CD4-positive, alpha-beta memory T cell (primary cell): ENCODE results near the gene RBM17. TPM values are rescaled to one million over a fixed set of nuclear protein-coding genes. Genes with fewer than 3 reads are reported as not detected.

Source experiments
- CTCF ChIA-PET: fragments of 350-600 bp; sonication (Branson Sonifier 250); formaldehyde crosslinking; loops from one replicate; lab custom pipeline; 2021; ENCODE audit warnings: inconsistent platforms; ENCODE audit not compliant: partially characterized antibody; lab: Charles Lee
- POLR2A ChIA-PET: fragments of 350-600 bp; sonication (Branson Sonifier 250); formaldehyde crosslinking; loops from one replicate; lab custom pipeline; 2021; ENCODE audit not compliant: partially characterized antibody; lab: Charles Lee
- DNase-seq, 5 donors: peaks; one replicate each; pipeline versions ENCODE4 v3.0.0 to v3.0.0-alpha.2; 2020 to 2022; ENCODE audit warnings: mixed read lengths in 1 of 5
- H3K27ac ChIP-seq: one replicate; pipeline ENCODE4 v1.7.0; 2013; ENCODE audit warnings: low read depth, low read length
- H3K27me3 ChIP-seq: 2 replicates; pipeline ENCODE4 v1.7.0; 2013; ENCODE audit warnings: mild to moderate bottlenecking, low read length, moderate library complexity; ENCODE audit not compliant: insufficient read depth
- H3K36me3 ChIP-seq: 2 replicates; pipeline ENCODE4 v1.7.0; 2013; ENCODE audit warnings: mild to moderate bottlenecking, low read length, moderate library complexity; ENCODE audit not compliant: insufficient read depth
- H3K4me1 ChIP-seq: 2 replicates; pipeline ENCODE4 v1.7.0; 2013; ENCODE audit warnings: mild to moderate bottlenecking, low read length, moderate library complexity; ENCODE audit not compliant: insufficient read depth
- H3K4me3 ChIP-seq, 2 donors: one replicate each; pipeline ENCODE4 v1.7.0; 2013; ENCODE audit warnings: low read length in 2 of 2, mild to moderate bottlenecking in 1 of 2
- H3K9me3 ChIP-seq, 2 donors: one replicate each; pipeline ENCODE4 v1.7.0; 2013; ENCODE audit warnings: low read length in 2 of 2, control low read depth in 1 of 2; ENCODE audit not compliant: control insufficient read depth in 1 of 2
- H3K27ac Mint-ChIP-seq, 7 donors: one replicate each; pipeline ENCODE4 v1.8.0; 2020 to 2021; ENCODE audit warnings: mixed read lengths in 7 of 7, mild to moderate bottlenecking in 6 of 7, inconsistent platforms in 3 of 7, moderate library complexity in 3 of 7
- H3K27me3 Mint-ChIP-seq, 2 donors: one replicate each; pipeline ENCODE4 v1.8.0; 2020 to 2021; ENCODE audit warnings: mixed read lengths in 2 of 2
- H3K36me3 Mint-ChIP-seq, 2 donors: one replicate each; pipeline ENCODE4 v1.8.0; 2020 to 2021; ENCODE audit warnings: mixed read lengths in 2 of 2, inconsistent platforms in 1 of 2, mild to moderate bottlenecking in 1 of 2
- H3K4me1 Mint-ChIP-seq, 4 donors: one replicate each; pipeline ENCODE4 v1.8.0; 2020 to 2021; ENCODE audit warnings: mixed read lengths in 4 of 4, mild to moderate bottlenecking in 1 of 4
- H3K4me3 Mint-ChIP-seq, 8 donors: one replicate each; pipeline ENCODE4 v1.8.0; 2020 to 2021; ENCODE audit warnings: mixed read lengths in 8 of 8, mild to moderate bottlenecking in 7 of 8, moderate library complexity in 6 of 8, inconsistent platforms in 3 of 8
- H3K9me3 Mint-ChIP-seq, 8 donors: one replicate each; pipeline ENCODE4 v1.8.0; 2020 to 2021; ENCODE audit warnings: mixed read lengths in 8 of 8, mild to moderate bottlenecking in 5 of 8, inconsistent platforms in 3 of 8, moderate library complexity in 1 of 8
- intact Hi-C: fragments of 100-400 bp; cut with micrococcal nuclease; formaldehyde crosslinking; loops from one replicate; pipeline ENCODE4 v1.15.1; 2023
- polyA plus RNA-seq, 2 donors: library from polyadenylated mRNA; unstranded; fragments of 300-500 nt; fragmentation: Illumina TruSeq; gene quantifications; one replicate each; pipeline ENCODE4 v1.2.3, GENCODE V29; 2021
- total RNA-seq, 2 experiments: library from RNA; stranded (reverse); gene quantifications; one replicate each; pipeline ENCODE4 v1.2.3, GENCODE V29; 2021

Gene RBM17
- total and polyA plus RNA-seq, 4 experiments from 2014 or later: 46.3 to 125 (median 110) TPM

GRCh38 chr10:6092731-6093130 is 3.9 kb downstream of the RBM17 start:
- H3K4me1 ChIP-seq: peaks cover 55% of the 10 kb centered on the region
- H3K27ac ChIP-seq: no peak overlapping the region
- ChIA-PET POLR2A (interaction anchor here (1.1 to 1.6 kb wide), 2 partner anchors 25 to 71 kb away, joined by 3 to 5 read pairs; no protein-coding TSS in a partner anchor), CTCF (interaction anchor here (0.8 to 1.4 kb wide), 5 partner anchors 62 to 314 kb away, joined by 3 to 4 read pairs (median 3); no protein-coding TSS in a partner anchor)
- no peaks in the 10 kb centered on the region for H3K27me3 Mint-ChIP-seq
- intact Hi-C loops: no loop called here
- peaks cover 8% of the 10 kb centered on the region for H3K36me3 ChIP-seq
- H3K4me1 Mint-ChIP-seq: peaks cover 46 to 74% (median 64%) of the 10 kb centered on the region in 4 donors
- H3K4me3 ChIP-seq: no peak overlapping the region
- H3K27me3 ChIP-seq: no peaks in the 10 kb centered on the region
- no peaks in the 10 kb centered on the region for H3K9me3 Mint-ChIP-seq
- no peaks in the 10 kb centered on the region for H3K9me3 ChIP-seq
- peak overlapping the region in 5 of 7 donors; percentile 1 to 94 (median 39) for H3K27ac Mint-ChIP-seq
- H3K36me3 Mint-ChIP-seq: peaks cover 8 to 28% of the 10 kb centered on the region in 2 donors
- DNase-seq: no peak
- peak overlapping the region in 2 of 8 donors; percentile 4 to 59 for H3K4me3 Mint-ChIP-seq

DNA sequence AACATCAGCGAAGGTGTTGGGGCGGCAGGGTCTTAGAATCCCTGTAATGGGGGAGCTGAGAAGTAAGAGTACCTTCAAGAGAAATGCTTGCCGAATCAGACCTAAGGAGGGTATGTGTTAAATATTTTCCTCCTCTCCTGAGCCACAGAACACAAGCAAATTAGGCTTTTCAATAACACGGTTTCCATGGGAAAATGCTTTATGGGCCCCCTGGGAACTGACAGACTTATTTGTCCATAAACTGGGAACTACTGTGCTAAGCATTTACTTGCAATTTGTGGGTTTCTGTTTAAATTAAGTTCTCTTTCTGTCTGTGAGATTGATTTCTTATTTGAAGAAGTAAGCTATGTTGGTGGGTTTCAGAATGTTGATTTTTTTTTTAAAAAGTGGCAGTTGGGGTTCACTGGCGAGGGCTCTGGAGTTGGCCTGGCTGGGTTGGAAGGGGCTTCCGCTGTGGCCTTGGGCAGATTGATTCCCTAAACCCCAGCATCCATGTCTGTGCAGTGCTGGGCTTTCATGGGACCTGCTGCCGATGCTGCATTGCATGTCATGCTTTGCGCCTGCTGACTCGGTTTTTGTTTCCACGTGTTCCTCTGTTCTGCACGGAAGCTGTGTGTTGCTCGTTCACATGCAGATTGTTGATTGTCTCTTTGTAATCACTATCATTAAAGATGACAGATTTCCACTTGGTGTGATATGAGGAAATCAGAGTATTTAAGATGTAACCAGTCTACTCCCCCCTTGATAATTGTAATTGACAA is 7.2 kb downstream of the RBM17 start:
- Mint-ChIP-seq H3K9me3 (no peaks in the 10 kb centered on the region), H3K27me3 (no peaks in the 10 kb centered on the region), H3K36me3 (peaks cover 28 to 38% of the 10 kb centered on the region in 2 donors), H3K4me1 (peaks cover 37 to 65% (median 48%) of the 10 kb centered on the region in 4 donors), H3K27ac (peak overlapping the region in 4 of 7 donors; percentile 10 to 42 (median 26)), H3K4me3 (no peak overlapping the region)
- Histone ChIP-seq H3K4me3 (no peak overlapping the region), H3K36me3 (peaks cover 16% of the 10 kb centered on the region), H3K27me3 (no peaks in the 10 kb centered on the region), H3K9me3 (no peaks in the 10 kb centered on the region), H3K27ac (no peak overlapping the region), H3K4me1 (peaks cover 37% of the 10 kb centered on the region)
- CTCF ChIA-PET: interaction anchor here (1.3 to 3.1 kb wide), 4 partner anchors 9 to 306 kb away, joined by 4 to 12 read pairs (median 6); no protein-coding TSS in a partner anchor
- intact Hi-C loops: no loop called here
- no peak for DNase-seq
- POLR2A ChIA-PET: interaction anchor here (0.7 kb wide), 1 partner anchor 314 kb away, joined by 3 read pairs; no protein-coding TSS in a partner anchor

DNA sequence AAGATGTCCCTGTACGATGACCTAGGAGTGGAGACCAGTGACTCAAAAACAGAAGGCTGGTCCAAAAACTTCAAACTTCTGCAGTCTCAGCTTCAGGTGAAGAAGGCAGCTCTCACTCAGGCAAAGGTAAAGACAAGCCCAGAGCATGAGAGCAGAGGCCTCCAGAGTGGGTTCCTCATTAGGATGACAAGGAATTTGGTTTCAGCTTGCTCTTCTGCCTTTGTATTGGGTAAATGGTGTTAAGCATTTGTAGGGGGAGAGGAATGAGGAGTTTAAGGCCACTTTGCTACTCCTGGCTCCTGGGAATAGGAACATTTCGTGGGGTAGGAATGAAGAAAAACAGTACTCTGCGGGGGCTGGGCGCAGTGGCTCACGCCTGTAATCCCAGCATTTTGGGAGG is 8.2 kb downstream of the RBM17 start:
- no peak for DNase-seq
- Histone ChIP-seq H3K9me3 (no peaks in the 10 kb centered on the region), H3K4me1 (peaks cover 26% of the 10 kb centered on the region), H3K36me3 (peaks cover 25% of the 10 kb centered on the region), H3K27ac (no peak overlapping the region), H3K27me3 (no peaks in the 10 kb centered on the region), H3K4me3 (no peak overlapping the region)
- H3K4me3 Mint-ChIP-seq: no peak overlapping the region
- ChIA-PET CTCF (interaction anchor here (0.8 to 3.1 kb wide), 5 partner anchors 9 to 305 kb away, joined by 3 to 12 read pairs (median 6); no protein-coding TSS in a partner anchor), POLR2A (no interaction called here)
- peaks cover 29 to 54% (median 38%) of the 10 kb centered on the region in 4 donors for H3K4me1 Mint-ChIP-seq
- intact Hi-C loops: no loop called here
- peaks cover 32 to 49% of the 10 kb centered on the region in 2 donors for H3K36me3 Mint-ChIP-seq
- peak overlapping the region in 2 of 7 donors; percentile 2 to 43 for H3K27ac Mint-ChIP-seq
- H3K9me3 Mint-ChIP-seq: no peaks in the 10 kb centered on the region
- no peaks in the 10 kb centered on the region for H3K27me3 Mint-ChIP-seq

- H3K36me3 Mint-ChIP-seq: peaks cover 39 to 54% of the 10 kb centered on the region in 2 donors
- peaks cover 17% of the 10 kb centered on the region for H3K4me1 ChIP-seq
- H3K4me3 Mint-ChIP-seq: no peak overlapping the region
- H3K4me3 ChIP-seq: no peak overlapping the region
- ChIA-PET POLR2A (no interaction called here), CTCF (interaction anchor here (3.1 kb wide), 1 partner anchor 304 kb away, joined by 12 read pairs; no protein-coding TSS in a partner anchor)
- no peaks in the 10 kb centered on the region for H3K9me3 Mint-ChIP-seq
- H3K36me3 ChIP-seq: peaks cover 36% of the 10 kb centered on the region
- intact Hi-C loops: no loop called here
- peaks cover 22 to 47% (median 31%) of the 10 kb centered on the region in 4 donors for H3K4me1 Mint-ChIP-seq
- H3K27ac ChIP-seq: no peak overlapping the region
- H3K9me3 ChIP-seq: no peaks in the 10 kb centered on the region
- peak overlapping the region in 1 of 7 donors; percentile 65 for H3K27ac Mint-ChIP-seq
- H3K27me3 Mint-ChIP-seq: no peaks in the 10 kb centered on the region
- DNase-seq: no peak
- no peaks in the 10 kb centered on the region for H3K27me3 ChIP-seq
Measured at GRCh38 chr10:6098156-6098555, 9.3 kb downstream of the RBM17 start.

- CTCF ChIA-PET: interaction anchor here (0.9 to 1.1 kb wide), 2 partner anchors 14 to 102 kb away, joined by 3 read pairs; partner anchors contain the start of gene PFKFB3
- peaks cover 8% of the 10 kb centered on the region for H3K4me1 ChIP-seq
- Mint-ChIP-seq H3K4me1 (peaks cover 18 to 39% (median 22%) of the 10 kb centered on the region in 4 donors), H3K27me3 (no peaks in the 10 kb centered on the region), H3K36me3 (peaks cover 47 to 70% of the 10 kb centered on the region in 2 donors), H3K9me3 (no peaks in the 10 kb centered on the region), H3K4me3 (no peak overlapping the region), H3K27ac (peak overlapping the region in 5 of 7 donors; percentile 16 to 68 (median 43))
- no peak for DNase-seq
- no peak overlapping the region for H3K27ac ChIP-seq
- peaks cover 53% of the 10 kb centered on the region for H3K36me3 ChIP-seq
- H3K27me3 ChIP-seq: no peaks in the 10 kb centered on the region
- intact Hi-C loops: no loop called here
- POLR2A ChIA-PET: no interaction called here
- no peaks in the 10 kb centered on the region for H3K9me3 ChIP-seq
- H3K4me3 ChIP-seq: no peak overlapping the region
Measured at GRCh38 chr10:6100370-6100769, 11.5 kb downstream of the RBM17 start.

DNA sequence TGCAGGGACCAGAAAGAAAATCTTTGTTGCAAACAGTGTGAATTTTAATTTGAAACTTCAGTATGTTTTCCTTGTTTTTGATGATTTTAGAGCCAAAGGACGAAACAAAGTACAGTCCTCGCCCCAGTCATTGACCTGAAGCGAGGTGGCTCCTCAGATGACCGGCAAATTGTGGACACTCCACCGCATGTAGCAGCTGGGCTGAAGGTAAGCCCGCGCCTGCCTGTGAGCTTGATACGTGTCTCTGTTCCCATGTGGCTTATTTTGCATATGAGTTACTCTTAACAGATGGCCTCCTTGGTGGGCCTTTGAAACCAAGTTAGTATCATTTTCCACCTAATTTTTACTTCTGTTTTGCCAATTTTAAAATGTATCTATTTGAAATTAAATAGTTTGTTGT is 12.3 kb downstream of the RBM17 start:
- intact Hi-C loops: no loop called here
- Histone ChIP-seq H3K9me3 (no peaks in the 10 kb centered on the region), H3K36me3 (peaks cover 57% of the 10 kb centered on the region), H3K4me3 (no peak overlapping the region), H3K27ac (no peak overlapping the region), H3K4me1 (peaks cover 2% of the 10 kb centered on the region), H3K27me3 (no peaks in the 10 kb centered on the region)
- CTCF ChIA-PET: interaction anchor here (0.9 kb wide), 1 partner anchor 101 kb away, joined by 3 read pairs; the partner anchor contains the start of gene PFKFB3
- H3K27me3 Mint-ChIP-seq: no peaks in the 10 kb centered on the region
- H3K9me3 Mint-ChIP-seq: no peaks in the 10 kb centered on the region
- H3K4me1 Mint-ChIP-seq: peaks cover 14 to 31% (median 17%) of the 10 kb centered on the region in 4 donors
- POLR2A ChIA-PET: interaction anchor here (0.6 kb wide), 1 partner anchor 310 kb away, joined by 3 read pairs; no protein-coding TSS in a partner anchor
- peak overlapping the region in 2 of 7 donors; percentile 38 to 57 for H3K27ac Mint-ChIP-seq
- no peak overlapping the region for H3K4me3 Mint-ChIP-seq
- peaks cover 51 to 75% of the 10 kb centered on the region in 2 donors for H3K36me3 Mint-ChIP-seq
- no peak for DNase-seq

GRCh38 chr10:6102128-6102527 is 13.3 kb downstream of the RBM17 start:
- H3K36me3 Mint-ChIP-seq: peaks cover 54 to 81% of the 10 kb centered on the region in 2 donors

More at GRCh38 chr10:6102128-6102527, 13.3 kb downstream of the RBM17 start:
- Mint-ChIP-seq H3K27ac (peak overlapping the region in 2 of 7 donors; percentile 70 to 85), H3K27me3 (no peaks in the 10 kb centered on the region), H3K4me3 (no peak overlapping the region), H3K4me1 (peaks cover 14 to 26% (median 17%) of the 10 kb centered on the region in 4 donors), H3K9me3 (no peaks in the 10 kb centered on the region)
- intact Hi-C loops: no loop called here
- no peaks in the 10 kb centered on the region for H3K4me1 ChIP-seq
- no peaks in the 10 kb centered on the region for H3K27me3 ChIP-seq
- DNase-seq: no peak
- ChIA-PET POLR2A (no interaction called here), CTCF (no interaction called here)
- H3K4me3 ChIP-seq: no peak overlapping the region
- H3K36me3 ChIP-seq: peaks cover 55% of the 10 kb centered on the region
- no peak overlapping the region for H3K27ac ChIP-seq
- no peaks in the 10 kb centered on the region for H3K9me3 ChIP-seq
